Measurements from ENCODE around the gene C15orf39.

DNA sequence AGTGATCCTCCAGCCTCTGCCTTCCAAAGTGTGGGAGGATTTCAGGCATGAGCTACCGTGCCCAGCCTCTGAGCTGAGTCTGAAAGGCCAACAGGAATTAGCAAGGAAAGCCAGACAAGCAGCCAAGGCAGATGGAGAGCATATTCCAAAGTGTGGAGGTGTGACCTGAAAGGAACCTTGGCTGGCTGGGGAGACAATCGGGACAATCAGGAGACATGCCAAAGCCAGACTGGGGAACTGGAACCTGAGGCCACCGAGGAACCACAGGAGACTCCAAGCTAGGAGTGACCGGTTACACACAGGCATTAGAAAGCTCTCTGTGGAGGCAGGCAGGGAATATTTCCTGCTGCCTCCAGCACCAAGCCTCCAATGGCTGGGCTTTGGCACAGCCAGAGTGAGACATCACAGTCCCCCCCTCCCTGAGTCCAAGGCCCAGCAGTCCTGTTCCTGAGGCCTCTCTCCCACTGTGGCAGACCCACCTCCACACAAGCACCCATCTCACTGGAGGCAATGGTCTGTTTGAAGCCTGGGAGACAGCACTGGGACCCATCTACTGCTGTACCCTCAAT is 4.5 kb upstream of the C15orf39 start:
- TF ChIP-seq ZNF48 (tag by site-specific recombination; IDR thresholded peaks at IDR 0.05), result no peak
- no peak for TF ChIP-seq ZNF239 (tag by site-specific recombination; IDR thresholded peaks at IDR 0.05)

All from HEK293 (cell line).